ENCODE results near the gene KREMEN2. TPM values are rescaled to one million over a fixed set of nuclear protein-coding genes. Genes with fewer than 3 reads are reported as not detected.

KREMEN2 gene
- total RNA-seq, 1 donor from 2014 or later: 0.31 TPM

DNA sequence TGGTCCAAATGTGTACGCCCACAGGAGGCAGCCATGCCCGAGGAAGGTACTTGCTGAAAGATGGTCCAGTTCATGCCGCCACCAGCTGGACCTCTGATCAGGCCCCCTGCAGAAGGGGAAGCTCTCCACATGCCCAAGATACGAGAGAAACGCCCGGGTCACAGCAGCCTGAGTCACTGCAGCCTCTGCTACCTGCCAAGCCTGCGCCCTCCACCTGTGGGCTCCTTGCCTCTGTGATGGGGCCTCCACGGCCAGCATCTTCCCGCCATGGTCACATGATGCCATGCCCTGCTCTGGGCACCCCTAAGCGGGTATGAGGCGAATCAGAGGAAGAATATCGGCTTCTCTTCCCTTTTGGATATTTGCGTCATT lies 13.7 kb upstream of the KREMEN2 start:
- DNase-seq (ENCODE audit: low spot score, unreplicated experiment): no peak
- TF ChIP-seq, protein P1, sequence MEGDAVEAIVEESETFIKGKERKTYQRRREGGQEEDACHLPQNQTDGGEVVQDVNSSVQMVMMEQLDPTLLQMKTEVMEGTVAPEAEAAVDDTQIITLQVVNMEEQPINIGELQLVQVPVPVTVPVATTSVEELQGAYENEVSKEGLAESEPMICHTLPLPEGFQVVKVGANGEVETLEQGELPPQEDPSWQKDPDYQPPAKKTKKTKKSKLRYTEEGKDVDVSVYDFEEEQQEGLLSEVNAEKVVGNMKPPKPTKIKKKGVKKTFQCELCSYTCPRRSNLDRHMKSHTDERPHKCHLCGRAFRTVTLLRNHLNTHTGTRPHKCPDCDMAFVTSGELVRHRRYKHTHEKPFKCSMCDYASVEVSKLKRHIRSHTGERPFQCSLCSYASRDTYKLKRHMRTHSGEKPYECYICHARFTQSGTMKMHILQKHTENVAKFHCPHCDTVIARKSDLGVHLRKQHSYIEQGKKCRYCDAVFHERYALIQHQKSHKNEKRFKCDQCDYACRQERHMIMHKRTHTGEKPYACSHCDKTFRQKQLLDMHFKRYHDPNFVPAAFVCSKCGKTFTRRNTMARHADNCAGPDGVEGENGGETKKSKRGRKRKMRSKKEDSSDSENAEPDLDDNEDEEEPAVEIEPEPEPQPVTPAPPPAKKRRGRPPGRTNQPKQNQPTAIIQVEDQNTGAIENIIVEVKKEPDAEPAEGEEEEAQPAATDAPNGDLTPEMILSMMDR (IDR thresholded peaks at IDR 0.05; ENCODE audit: unreplicated experiment): no peak
- Mint-ChIP-seq H3K9me3 (ENCODE audit: low read depth) (no peaks in the 10 kb centered on the region), H3K36me3 (ENCODE audit: insufficient read depth) (peaks cover 11% of the 10 kb centered on the region), H3K27ac (no peak overlapping the region), H3K4me3 (ENCODE audit: low read depth) (no peak overlapping the region), H3K27me3 (peaks cover 7% of the 10 kb centered on the region), H3K4me1 (ENCODE audit: low read depth) (peaks cover 5% of the 10 kb centered on the region)

DNA sequence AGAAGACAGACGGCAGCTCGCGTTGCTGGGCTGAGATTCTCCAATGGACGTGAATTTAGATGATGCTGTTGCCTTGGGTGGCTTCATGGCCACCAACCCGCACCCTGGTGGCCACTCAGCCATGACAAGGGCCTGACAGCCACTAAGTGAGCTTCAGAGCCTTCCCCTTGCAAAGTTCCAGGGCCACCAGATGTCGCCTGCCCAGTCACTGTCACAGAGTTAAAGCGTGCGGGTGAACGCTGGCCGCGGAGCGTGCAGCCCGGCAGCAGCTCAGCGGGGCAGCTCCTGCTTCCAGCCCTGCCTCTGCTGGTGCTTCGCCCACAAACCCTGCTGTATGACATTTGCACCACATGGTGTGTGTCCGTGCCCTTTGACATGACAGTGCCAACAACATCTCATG lies 13.3 kb upstream of the KREMEN2 start:
- Mint-ChIP-seq H3K9me3 (ENCODE audit: low read depth) (no peaks in the 10 kb centered on the region), H3K36me3 (ENCODE audit: insufficient read depth) (peaks cover 11% of the 10 kb centered on the region), H3K27ac (no peak overlapping the region), H3K4me3 (ENCODE audit: low read depth) (no peak overlapping the region), H3K4me1 (ENCODE audit: low read depth) (peaks cover 5% of the 10 kb centered on the region), H3K27me3 (peaks cover 7% of the 10 kb centered on the region)
- DNase-seq (ENCODE audit: low spot score, unreplicated experiment): no peak
- TF ChIP-seq, protein P1 (IDR thresholded peaks at IDR 0.05; ENCODE audit: unreplicated experiment): no peak

DNA sequence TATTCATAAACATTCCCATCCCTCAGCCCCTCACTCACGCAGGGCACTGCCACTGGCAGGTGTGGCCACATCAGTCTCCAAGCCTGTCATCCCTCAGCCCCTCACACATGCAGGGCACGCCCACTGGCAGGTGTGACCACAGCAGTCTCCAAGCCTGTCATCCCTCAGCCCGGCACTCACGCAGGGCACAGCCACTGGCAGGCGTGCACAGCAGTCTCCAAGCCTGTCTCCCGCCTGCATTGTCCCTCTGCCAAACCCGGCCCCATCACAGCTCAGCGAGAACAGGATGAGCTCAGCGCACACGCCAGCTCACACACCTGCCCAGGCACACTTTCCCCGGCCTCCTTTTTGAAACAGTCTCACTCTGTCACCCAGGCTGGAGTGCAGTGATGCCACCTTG lies 11.4 kb upstream of the KREMEN2 start:
- no peak for DNase-seq (ENCODE audit: low spot score, unreplicated experiment)
- Mint-ChIP-seq H3K9me3 (ENCODE audit: low read depth) (no peaks in the 10 kb centered on the region), H3K4me1 (ENCODE audit: low read depth) (peaks cover 5% of the 10 kb centered on the region), H3K27me3 (peaks cover 15% of the 10 kb centered on the region), H3K4me3 (ENCODE audit: low read depth) (no peak overlapping the region), H3K36me3 (ENCODE audit: insufficient read depth) (peaks cover 2% of the 10 kb centered on the region), H3K27ac (no peak overlapping the region)
- TF ChIP-seq, protein P1 (IDR thresholded peaks at IDR 0.05; ENCODE audit: unreplicated experiment): no peak

DNA sequence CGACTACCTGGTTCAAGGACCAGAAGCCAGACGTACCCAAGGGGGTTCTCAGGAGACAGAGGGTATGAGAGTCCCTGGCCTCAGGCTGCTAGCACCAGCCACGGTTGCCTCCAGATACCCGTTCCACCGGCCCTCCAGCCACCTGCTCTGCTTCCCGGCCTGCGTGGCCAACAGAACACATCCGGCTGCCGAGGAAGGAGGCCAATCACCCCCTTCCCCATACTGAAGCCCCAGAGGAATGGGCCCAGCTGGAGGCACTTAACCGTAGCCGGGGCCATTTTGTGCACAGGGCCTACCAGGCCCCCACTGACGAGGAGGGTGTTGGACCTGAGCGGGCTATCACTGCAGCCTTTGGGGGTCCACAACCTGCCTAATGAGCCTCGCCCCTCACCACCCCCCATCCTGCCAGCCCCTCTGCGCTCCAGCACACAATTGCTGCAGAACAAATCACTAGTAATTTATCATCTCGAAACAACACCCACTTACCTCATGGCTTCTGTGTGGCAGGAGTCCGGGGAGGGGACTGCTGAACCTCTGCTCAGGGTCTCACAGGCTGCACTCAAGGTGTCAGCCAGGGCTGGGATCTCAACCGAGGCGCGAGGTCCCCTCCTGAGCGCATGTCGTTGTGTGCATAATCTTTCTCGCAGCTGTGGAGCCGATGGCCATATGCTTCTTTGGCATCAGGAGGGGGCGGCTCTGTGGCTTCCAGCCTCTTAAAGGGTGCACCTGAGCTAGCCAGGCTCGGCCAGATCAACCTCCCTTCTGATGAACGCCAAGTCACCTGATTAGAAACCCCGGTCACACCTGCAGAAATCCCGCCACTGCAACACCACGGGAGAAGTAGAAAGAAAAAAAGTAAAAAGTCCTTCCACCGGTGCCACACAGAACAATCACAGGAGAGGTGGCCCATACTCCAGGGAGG lies 10.1 kb upstream of the KREMEN2 start:
- no peak overlapping the region for H3K4me3 Mint-ChIP-seq (ENCODE audit: low read depth)
- peaks cover 5% of the 10 kb centered on the region for H3K4me1 Mint-ChIP-seq (ENCODE audit: low read depth)
- peaks cover 16% of the 10 kb centered on the region for H3K27me3 Mint-ChIP-seq
- H3K27ac Mint-ChIP-seq: no peak overlapping the region
- DNase-seq (ENCODE audit: low spot score, unreplicated experiment): no peak
- H3K36me3 Mint-ChIP-seq (ENCODE audit: insufficient read depth): peaks cover 2% of the 10 kb centered on the region
- no peaks in the 10 kb centered on the region for H3K9me3 Mint-ChIP-seq (ENCODE audit: low read depth)
- TF ChIP-seq, protein P1 (IDR thresholded peaks at IDR 0.05; ENCODE audit: unreplicated experiment): no peak

DNA sequence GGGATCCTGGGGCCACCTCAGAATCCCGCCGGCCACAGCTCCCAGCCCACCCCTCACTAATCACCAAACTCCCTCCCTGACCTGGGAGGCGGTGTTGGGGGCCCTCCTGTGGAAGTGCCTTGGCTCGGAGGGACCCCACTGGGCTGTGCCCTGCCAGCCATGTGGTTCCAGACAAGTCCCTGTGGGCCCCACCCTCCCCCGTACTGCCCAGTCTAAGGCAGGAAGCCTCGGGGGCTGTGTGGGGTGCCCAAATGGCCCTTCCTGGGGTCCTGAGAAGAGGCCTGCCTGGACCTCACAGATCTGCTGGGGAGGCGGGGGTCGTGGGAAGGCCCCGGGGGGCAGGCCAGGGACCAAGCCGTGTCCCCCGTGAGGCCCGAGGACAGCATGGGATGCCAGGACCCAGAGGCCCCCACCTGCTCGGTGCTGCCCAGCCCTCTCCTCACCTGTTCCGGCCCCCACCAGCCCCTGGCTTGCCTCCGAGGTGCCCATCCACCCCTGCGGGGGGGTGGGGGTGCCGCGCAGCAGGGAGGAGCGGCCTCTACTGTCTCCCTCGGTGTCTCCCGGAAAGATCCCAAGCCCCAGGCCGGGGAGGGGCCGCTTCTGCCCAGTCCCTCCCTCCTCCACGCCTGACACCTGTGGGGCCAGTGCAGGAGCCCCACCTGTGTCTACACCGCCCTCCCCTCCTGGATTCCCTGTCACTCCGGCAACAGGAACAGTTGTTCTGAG lies 9.3 kb upstream of the KREMEN2 start:
- Mint-ChIP-seq H3K27ac (no peak overlapping the region), H3K9me3 (ENCODE audit: low read depth) (no peaks in the 10 kb centered on the region), H3K36me3 (ENCODE audit: insufficient read depth) (no peaks in the 10 kb centered on the region), H3K4me3 (ENCODE audit: low read depth) (no peak overlapping the region), H3K4me1 (ENCODE audit: low read depth) (peaks cover 5% of the 10 kb centered on the region), H3K27me3 (peaks cover 20% of the 10 kb centered on the region)
- no peak for DNase-seq (ENCODE audit: low spot score, unreplicated experiment)
- TF ChIP-seq, protein P1 (IDR thresholded peaks at IDR 0.05; ENCODE audit: unreplicated experiment): no peak

Data from progenitor cell of endocrine pancreas (in vitro differentiated cells).